DMS153 (cell line): Measurements from ENCODE around the gene FMN2.
"Not testable (repeated sequence)": the region's sequence is repeated elsewhere in the genome, so short reads cannot be mapped to it uniquely, and the experiment has no call there.

ENCODE experiments used
- DNase-seq: peaks from one replicate; lab custom pipeline; 2025; lab: John Stamatoyannopoulos, UW

Gene FMN2

DNA sequence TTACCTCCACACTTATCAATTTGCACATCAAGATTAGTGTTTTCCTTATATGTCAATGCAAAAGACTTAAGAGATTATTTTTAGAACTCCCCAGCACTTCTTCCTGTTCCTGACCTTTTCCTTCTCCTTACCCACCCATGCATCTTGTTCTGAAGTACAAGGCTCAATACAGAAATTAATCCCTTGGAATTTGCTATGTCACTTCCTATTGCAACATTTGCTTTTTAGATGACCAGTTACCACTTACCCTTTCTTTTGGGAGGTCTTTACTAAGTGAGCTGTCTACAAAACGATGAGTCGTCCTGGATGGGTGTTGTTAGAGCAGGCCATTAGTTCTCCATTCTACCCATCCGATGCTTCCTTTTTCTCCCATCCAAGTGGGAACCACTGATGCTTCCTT, 221.2 kb downstream of the FMN2 start:
- no peak for DNase-seq

DNA sequence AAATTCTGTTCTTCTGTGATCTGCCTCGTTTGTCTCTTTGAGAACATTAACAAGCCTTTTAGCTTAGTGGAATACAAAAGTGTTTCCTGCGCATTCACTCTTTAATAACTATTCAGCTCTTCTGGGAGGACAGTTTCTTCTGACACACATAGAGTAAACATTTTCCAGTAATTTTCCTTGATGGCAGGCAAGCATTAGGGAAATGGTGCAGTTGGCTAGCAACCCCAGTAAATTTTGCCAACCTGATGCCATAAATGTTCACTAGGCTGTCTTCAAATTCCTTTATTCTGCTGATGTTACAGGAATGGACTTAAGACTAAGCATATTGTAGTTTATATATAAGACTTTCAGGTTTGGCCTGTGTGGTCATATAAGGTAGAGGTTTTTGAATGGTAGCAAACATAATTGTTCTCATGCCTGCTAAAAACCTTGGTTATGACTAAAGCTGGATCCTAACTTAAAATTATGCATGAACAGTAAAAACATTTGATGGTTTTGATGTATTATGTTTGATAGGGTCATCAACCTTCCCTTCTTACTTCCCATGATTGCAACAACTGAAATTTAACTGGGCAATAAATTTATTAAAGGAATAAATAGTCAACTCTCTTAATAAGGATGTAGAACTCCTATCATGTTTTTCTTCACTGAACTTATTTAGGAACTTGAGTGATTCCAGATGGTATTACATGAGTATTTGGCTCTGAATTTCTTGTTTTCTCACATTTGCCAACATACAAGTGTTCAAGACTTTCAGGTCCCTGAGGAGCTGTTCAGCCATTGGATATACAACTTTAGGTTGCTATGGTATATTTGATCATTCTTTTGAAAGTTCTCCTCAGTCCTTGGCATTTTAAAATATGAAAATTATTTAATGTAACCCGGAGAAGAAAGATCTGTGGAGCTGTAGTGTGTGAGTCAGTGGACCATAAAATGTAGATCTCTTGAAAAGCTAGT, 223.4 kb downstream of the FMN2 start:
- DNase-seq: no peak

DNA sequence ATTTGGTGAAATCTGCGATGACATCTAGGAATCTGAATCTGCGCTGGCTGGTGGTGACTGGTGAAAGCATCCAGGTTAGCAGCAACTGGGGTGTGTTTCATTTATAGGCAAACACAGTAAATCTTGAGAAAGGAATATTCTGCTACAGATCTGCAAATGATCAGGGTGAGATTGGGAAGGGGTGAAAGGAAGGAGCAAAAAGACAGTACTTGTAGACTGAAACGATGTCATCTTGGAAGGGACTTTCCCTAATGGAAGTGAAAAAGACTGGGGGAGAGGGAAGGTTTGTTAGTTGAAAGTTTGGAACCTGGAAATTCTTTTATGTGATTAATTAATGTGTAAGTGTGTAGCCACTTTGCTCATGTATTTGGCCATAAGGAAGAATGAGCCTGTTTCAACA, 228.3 kb downstream of the FMN2 start:
- no peak for DNase-seq

DNA sequence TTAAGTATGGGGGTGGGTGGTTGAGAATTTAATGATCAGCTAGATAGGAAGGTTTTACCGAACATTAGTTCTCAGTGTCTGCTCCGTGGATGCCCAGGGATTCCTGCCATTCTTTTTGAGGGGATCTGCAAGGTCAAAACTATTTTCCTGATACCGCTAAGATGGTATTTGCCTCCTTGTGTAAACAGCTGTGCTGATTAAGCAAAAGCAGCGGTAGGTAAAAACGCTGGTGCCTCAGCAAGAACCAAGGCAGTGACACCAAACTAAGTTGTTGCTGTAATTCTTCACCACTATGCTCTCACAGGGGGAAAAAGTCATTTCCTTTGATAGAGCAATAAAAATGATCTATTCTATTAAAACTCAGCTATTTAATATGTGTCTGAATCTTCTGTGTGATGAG, 229.0 kb downstream of the FMN2 start:
- no peak for DNase-seq

DNA sequence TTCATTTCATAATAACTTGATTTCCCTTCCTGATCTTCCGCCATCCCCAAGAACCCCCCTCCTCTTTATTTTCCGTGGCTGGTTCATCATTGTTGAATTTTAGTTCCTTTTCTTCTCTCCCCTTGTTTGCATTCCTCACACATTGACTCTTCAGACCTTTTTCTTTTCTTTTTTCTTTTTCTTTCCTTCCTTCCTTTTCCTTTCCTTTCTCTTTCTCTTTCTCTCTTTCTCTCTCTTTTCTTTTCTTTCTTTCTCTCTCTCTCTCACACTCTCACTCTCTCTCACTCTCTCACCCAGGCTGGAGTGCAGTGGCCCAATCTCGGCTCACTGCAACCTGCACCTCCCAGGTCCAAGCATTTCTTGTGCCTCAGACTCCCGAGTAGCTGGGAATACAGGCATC, 231.3 kb downstream of the FMN2 start:
- DNase-seq: no peak

DNA sequence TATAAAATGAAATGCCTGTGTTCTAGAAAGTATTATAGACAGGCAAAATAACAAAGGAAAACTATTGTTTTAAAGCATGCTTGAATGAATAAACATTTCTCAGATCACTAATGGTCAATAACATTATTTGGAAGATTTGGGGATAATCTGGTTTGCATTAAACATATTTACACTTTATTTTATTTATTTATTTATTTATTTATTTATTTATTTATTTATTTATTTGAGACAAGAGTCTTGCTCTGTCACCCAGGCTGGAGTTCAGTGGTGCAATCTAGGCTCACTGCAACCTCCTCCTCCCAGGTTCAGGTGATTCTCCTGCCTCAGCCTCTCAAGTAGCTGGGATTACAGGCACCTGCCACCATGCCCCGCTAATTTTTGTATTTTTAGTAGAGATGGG, 236.7 kb downstream of the FMN2 start:
- not testable (repeated sequence) for DNase-seq

DNA sequence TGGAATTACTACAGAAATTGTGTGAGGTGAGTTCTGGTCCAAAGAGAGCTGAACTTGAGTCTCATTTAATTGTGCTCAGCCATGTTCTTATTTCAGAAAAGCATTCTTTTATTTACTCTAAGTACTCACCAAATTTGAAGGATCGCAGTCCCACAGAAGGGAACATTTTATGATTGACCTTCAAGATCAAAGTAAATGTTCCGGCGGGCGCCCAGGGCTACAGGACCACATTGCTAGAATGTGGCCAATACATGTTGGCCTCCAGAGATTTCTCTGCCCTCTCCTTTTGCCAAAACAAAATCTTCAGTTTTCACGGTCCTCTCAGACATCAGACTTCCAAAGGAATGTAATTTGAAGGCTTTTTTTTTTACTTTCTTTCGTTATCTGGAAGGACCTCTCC, 237.8 kb downstream of the FMN2 start:
- no peak for DNase-seq

DNA sequence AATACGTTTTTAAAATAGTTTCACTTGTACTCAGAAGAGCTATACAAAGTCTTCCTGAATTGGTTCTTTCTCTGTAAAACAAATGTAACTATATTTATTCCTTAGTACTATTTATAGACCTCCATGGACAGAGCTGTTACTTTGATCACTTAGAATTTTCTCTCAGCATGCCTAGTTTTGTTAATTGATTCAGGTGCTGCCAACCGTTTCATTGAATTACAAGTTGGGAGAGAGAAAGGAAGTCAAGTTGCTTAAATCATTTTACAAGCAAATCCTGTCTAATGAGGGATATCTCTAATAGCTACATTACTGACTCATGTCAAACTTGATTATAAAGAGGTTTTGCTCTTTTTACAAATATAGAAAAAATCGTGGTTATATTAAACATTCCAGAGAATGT, 241.0 kb downstream of the FMN2 start:
- DNase-seq: no peak

DNA sequence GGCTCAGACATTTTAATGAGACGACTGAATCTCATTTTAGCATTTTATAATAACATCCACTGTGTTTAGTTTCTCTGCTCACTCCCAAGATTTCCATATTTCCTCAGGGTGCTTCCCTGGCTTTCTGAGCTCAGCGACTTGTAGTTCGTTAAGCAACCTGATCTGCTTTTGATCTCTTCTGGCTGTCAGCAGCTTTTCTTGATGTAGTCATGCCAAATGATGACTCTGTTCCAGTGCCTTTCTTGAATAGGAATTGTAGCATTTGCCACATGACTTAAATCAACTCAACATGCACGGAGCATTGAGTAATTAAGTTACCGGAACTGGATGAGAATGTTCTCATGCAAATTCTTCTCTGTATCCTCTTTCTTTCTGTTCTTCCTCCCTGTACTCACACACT, 246.1 kb downstream of the FMN2 start:
- no peak for DNase-seq

DNA sequence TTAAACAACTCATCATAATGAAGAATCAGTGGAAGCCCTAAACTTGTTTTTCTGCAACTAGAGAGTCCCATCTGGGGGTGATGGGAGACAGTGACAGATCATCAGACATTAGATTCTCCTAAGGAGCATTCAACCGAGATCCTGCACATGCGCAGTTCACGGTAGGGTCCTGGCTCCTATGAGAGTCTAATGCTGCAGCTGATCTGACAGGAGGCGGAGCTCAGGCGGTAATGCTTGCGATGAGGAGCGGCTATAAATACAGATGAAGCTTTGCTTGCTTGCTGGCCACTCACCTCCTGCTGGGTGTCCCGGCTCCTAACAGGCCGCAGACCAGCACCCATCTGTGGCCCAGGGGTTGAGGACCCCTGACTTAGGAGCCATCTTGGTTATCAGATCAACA, 247.2 kb downstream of the FMN2 start:
- no peak for DNase-seq

DNA sequence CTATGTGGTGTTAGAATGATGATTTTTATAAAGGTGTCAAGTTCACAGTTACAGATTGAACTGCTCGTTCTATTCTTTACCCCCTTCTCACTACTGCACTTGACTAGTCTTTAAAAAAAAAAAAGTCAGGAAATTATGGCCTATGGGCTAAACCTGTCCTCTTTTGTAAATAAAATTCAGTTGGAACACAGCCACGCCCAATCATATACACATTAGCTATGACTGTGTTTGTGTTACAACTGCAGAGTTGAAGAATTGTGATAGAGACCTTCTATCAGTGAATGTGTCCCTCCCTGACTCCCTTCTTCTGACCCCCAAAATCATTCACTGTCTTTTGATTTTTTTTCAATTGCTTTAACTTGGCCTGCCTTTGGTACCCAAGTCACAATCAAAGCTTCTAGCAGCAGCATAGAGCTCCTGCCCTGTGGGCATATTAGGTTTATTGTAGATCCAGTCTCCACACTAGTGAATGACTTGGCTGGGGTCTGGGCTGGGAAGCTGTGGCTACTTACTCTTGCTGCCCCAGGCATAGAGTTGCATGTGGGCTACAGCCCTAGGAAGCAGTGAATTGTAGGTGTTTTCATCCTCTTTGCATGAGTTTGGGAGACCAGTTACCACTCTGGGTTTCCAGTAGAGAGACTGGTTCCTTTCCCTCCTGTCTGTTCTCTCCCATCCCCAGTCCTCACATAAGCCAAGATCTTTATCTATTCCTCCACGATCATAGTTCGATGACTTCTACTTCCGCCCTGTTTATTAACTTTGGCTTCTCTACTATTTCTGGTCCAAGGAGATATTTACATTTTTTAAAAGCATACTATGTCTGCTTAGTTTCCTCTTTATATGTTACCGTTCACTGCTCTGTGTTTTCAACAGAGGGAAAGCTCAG, 249.9 kb downstream of the FMN2 start:
- DNase-seq: no peak

DNA sequence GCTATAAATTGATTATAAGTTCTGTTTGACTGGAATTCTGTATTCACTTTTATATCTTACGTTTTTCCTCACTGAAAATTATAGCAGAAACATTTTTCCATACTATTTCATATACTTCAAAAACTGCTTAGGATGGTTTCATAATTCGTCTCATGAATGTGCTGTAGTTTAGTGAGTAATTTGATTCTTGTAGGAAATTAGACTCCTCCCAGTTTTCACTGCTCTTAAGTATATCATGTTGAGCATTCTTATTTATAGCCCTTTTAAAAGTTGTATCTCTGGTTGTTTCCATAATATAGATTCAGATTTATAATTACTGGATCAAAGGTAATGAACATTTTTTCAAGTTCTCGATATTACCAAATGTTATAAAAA, 250.6 kb downstream of the FMN2 start:
- DNase-seq: no peak

DNA sequence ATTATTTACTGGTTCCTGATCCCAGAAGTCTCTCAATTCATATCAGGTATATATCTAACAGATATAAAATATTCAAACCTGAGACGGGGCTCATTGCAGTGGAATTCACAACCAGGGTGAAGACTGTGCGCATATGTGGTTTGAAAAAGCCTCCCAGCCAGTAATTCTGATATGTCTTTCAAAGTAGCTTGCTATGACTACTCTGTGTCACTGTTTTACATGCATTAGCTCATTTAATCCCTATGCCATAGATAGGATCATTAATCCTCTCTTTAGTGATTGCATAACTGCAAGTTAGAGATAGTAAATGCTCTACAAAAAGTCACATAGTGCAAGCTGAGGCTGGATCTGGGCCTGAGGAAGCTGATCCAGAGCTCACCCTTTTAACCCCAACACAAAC, 251.4 kb downstream of the FMN2 start:
- no peak for DNase-seq

DNA sequence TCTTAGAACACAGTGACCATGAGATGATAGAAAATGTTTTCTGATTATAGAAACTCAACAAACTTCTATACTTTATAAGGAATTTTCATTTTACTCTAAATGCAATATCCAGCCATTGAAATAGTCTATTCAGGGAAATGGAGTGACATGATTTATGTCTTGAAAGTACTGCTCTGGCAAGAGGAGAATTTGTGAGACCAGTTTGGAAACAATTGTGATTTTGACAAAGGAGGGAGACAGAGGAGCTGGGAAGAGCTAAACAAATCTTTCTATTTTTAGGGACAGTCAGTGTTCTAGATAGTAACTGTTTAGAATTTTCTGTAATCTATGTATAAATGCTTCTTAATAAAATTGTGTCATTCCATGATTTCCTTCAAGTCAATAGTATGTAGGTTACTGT, 252.3 kb downstream of the FMN2 start:
- no peak for DNase-seq

DNA sequence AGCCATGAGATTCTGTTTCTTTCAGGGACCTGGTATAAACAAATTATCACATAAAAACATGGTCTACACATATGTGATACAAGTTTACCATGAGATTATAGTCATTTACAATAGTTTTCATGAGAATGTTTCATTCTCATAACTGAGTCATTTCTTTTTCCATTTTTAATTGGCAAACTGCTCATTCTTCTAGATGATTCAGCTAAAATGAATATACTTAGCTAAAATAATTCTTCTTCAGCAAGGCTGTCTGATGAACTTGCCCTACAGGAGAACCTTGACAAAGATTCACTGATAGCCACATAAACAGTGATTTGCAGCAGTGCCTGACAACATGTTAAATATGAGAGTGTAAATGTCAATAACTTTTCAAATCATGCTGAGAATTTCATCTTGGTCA, 253.2 kb downstream of the FMN2 start:
- no peak for DNase-seq

DNA sequence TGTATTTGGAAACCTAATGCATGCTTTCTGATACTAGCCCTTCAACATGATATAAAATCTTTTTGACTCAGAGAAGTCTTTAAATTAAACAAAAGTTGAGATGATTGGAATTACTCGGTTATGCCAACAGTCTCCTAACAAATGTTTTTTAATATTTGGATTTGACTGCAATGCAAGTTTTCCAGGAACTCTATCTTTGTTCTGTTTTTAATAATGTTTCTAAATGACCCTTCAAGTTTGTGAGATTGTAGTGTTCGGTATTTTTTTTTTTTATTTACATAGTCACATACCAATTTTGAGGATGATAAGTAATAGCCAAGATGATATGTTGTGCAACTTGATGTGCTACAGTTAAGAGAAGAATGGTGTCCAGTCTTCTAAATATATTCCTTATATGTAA, 258.0 kb downstream of the FMN2 start:
- DNase-seq: no peak

DNA sequence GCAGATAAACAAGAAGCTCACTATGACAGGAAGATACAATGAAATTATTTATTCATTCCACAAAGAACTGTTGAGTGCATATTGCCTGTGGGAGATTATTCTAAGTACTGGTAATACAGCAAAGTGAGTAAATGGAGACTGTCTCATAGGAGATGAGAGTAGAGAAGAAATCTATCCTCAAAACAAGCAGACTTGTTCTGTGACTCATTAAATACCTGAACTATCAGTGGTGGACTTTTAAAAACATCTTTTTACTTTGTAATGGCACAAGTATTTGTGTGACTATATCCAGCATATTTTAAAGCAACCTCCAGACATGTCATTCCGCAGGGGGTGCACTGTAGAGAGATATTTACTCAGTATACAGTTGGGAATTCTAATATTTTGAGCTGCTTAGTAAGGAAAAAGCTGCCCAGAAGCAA, 259.2 kb downstream of the FMN2 start:
- DNase-seq: no peak

DNA sequence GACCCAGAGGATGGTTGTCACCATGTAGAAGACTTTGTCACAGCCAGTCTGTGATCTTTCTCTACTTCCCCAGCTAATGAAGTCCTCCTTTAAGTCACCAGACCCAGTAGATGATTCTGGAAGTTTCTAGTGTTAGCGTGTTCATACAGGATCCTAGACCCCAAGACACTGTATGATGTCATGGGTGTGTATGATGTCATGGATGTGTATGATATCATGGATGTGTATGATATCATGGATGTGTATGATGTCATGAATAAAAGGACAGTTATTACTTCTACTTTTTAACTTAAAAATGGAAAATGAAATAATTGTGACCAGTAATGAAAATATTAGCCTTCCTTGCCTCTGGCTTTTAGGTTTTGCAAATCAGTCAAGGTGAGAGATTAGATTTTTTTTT, 260.0 kb downstream of the FMN2 start:
- no peak for DNase-seq

DNA sequence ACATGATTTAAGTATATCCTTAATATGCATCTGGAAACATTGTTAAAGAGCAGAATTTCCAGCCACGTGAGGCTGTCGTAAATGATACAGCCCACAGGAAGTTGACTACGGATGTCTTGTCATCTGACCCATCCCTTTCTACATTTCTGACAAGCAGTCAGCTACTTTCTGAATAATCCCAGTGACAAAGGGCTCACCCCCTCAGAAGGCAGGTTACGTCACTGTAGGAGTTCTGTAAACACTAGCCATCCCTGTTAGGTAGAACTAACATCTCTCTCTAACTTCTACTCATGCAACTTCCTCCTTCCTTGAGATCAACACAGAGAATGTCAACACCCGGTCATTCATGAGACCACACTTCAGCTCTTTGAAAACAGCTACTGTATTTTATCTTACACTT, 261.1 kb downstream of the FMN2 start:
- no peak for DNase-seq

DNA sequence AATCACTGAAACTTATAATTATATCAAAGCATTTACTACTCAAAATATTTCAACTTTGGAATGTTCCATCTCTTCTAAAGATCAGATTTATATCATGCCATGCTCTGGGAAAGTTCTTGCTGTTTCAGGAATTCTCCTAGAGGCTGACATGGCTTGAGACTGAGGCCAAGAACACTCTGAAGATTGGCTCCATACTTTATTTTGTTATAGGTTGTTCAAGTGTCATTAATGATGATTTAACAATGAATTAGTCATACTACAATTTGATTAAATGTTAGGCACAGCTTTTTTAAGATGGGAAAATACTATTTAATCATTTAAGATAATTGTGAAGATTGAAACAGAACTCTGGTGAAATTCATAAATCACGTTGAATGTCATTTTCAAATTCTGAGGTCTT, 264.9 kb downstream of the FMN2 start:
- no peak for DNase-seq

DNA sequence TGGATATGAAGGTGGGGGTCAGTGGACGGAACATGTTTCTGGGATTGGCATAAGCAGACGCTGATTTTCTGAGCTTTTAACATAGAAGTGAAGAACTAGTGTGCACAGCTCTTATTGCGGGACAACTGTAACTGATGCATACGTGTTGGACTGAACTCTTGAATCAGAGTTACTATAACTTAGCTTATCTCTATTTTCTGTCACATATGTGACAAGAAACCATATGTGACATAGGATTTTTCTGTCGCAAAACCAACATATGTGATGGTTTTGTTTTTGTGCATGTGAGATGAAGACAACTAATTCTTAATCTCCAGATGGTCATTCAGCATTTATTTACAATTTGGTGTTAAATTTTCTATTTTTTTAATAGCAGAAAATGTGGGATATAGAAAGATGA, 270.4 kb downstream of the FMN2 start:
- DNase-seq: no peak

DNA sequence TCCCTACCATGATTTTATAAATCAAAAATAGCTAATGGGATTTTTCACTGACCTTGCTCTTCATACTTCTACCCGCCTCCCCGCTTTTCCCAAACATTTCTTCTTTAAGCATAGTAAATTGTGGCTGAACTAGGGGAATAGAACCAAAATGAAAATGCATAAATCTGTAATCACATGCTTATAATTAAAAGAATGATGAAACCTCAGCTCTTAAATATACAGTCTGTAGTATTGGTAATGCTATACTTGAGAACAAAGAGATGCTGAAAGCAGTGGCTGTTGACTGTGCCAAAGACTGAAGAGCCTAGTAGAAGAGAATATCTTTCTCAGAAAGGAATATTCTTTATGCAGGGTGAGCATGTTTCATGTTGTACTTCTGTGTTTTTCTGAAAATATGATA, 271.1 kb downstream of the FMN2 start:
- no peak for DNase-seq

DNA sequence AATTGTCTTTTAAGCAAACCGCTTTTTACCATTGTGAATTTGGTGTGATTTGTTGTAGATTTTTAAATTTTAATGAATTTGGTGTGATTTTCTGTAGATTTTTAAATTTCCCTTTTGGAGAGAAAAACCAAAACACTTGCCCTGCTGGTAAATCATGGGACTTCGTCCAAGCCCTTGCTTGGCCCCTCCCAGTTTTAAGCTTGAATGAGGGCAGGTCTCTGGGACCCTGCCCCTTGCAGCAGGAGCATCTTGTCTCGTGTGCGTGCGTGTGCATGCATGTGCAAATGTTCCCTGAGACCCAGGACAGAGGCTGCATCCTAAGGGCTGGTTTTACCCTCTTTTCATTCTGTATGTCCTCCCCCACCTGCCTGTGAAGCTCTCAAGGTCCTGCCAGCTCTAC, 271.6 kb downstream of the FMN2 start:
- no peak for DNase-seq
